Measurements from ENCODE around the gene MYMK. TPM values are rescaled to one million over a fixed set of nuclear protein-coding genes. Genes with fewer than 3 reads are reported as not detected.

Gene MYMK
- total and polyA plus RNA-seq, 2 of the 13 experiments (the other 11 are each of a cell fraction or from before 2014, with no cell fraction given): not detected

DNA sequence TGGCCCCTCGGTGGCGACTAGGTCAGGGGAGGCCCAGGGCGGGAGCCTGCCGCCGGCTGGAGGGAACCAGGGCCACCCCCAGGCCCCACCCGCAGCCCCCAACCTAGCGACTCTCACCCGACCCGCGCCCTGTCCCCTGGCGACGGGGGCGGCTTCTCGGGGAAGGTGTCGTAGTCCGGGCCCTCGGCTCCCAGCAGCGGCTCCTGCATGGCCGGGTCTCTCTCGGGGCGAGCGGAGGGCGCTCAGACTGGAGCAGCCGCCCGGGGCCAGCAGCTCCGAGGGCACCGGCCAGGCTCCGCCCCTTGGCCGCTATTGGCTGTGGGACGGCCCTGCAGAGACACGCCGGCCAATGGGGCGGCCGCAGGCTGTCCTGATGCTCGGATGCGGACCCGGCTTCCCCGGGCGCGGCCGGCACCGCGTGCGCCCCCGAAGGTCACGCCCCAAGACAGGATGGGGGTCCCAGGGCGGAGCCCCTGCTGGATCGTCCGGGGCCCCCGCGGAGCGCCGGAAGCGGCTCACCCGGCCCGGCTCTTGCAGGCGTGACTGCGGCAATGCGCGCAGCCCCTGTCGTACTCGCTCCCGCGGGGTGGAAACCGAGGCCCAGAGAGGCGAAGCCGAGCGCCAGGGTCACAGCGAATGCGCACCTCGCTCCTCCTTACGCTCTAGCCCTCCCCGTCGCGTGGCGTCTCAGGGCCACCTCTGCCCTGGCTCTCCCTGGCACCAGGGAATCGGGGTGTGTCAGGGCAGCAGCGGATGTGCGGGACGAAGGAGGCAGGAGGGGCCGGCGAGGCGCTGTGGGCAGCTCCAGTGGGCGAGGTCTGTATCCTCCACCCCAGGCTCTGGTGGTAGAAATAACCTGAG lies 45.7 kb downstream of the MYMK start, which contains the start of gene SLC2A6 (continued):
- TF ChIP-seq, protein P1, sequence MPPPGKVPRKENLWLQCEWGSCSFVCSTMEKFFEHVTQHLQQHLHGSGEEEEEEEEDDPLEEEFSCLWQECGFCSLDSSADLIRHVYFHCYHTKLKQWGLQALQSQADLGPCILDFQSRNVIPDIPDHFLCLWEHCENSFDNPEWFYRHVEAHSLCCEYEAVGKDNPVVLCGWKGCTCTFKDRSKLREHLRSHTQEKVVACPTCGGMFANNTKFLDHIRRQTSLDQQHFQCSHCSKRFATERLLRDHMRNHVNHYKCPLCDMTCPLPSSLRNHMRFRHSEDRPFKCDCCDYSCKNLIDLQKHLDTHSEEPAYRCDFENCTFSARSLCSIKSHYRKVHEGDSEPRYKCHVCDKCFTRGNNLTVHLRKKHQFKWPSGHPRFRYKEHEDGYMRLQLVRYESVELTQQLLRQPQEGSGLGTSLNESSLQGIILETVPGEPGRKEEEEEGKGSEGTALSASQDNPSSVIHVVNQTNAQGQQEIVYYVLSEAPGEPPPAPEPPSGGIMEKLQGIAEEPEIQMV (CRISPR knock-in tag; IDR thresholded peaks at IDR 0.05; ENCODE audit: low read depth): 0 out of 2 replicates have a peak, but pooled peaks have one; percentile 34
- TF ChIP-seq KAT2B (IDR thresholded peaks at IDR 0.05; ENCODE audit: borderline replicate concordance, low read depth, low read length) (no peak), SAP130 (CRISPR knock-in tag; IDR thresholded peaks at IDR 0.05; ENCODE audit: low read depth) (peak; percentile 76), TFAP4 (IDR thresholded peaks at IDR 0.05; ENCODE audit: borderline replicate concordance, low read depth) (0 out of 2 replicates have a peak, but pooled peaks have one; percentile 0), ZNF225 (CRISPR knock-in tag; IDR thresholded peaks at IDR 0.05) (peak; percentile 82; the same call in 1 of the 2 replicates), TAF1 (CRISPR knock-in tag; IDR thresholded peaks at IDR 0.05) (peak; percentile 79; the same call in 1 of the 2 replicates), UBTF (CRISPR knock-in tag; IDR thresholded peaks at IDR 0.05) (peak; percentile 52), MXD4 (CRISPR knock-in tag; IDR thresholded peaks at IDR 0.05) (peak; percentile 78; the same call in 1 of the 2 replicates), ZNF510 (CRISPR knock-in tag; IDR thresholded peaks at IDR 0.05; ENCODE audit: low read depth) (no peak), ZNF850 (CRISPR knock-in tag; conservative IDR thresholded peaks at IDR 0.05) (no peak), SP1 (IDR thresholded peaks at IDR 0.05) (no peak), SP1 (CRISPR knock-in tag; IDR thresholded peaks at IDR 0.05) (peak; percentile 64; the same call in 1 of the 2 replicates), ZNF678 (CRISPR knock-in tag; IDR thresholded peaks at IDR 0.05) (0 out of 2 replicates have a peak, but pooled peaks have one; percentile 41), ZNF609 (CRISPR knock-in tag; IDR thresholded peaks at IDR 0.05; ENCODE audit: borderline replicate concordance) (peak; percentile 21; the same call in 1 of the 2 replicates), CREB3 (CRISPR knock-in tag; IDR thresholded peaks at IDR 0.05) (no peak), PTBP1 (IDR thresholded peaks at IDR 0.05; ENCODE audit: low read depth, low read length, poor library complexity, severe bottlenecking) (no peak), ZNF354B (CRISPR knock-in tag; IDR thresholded peaks at IDR 0.05) (no peak)
